HepG2 (cell line): ENCODE measurements around the gene PNPLA8. TPM values are rescaled to one million over a fixed set of nuclear protein-coding genes. Genes with fewer than 3 reads are reported as not detected.

ENCODE experiments used
- CAMTA2 ChIP-seq: sonication (generic); formaldehyde crosslinking; IDR thresholded peaks from 2 replicates; pipeline ENCODE4 v1.4.0; 2020; ENCODE audit warnings: mild to moderate bottlenecking, missing genetic modification reagents, borderline replicate concordance
- SRSF1 ChIP-seq: fragments of 200-400 bp; formaldehyde crosslinking; optimal IDR thresholded peaks from 2 replicates; pipeline ENCODE3; 2017; ENCODE audit warnings: mild to moderate bottlenecking, low read depth, low read length, moderate library complexity
- TRAFD1 ChIP-seq: sonication (generic); formaldehyde crosslinking; IDR thresholded peaks from 2 replicates; pipeline ENCODE4 v1.5.1; 2020; ENCODE audit warnings: missing genetic modification reagents, mild to moderate bottlenecking, borderline replicate concordance
- ZBTB7B ChIP-seq: sonication (generic); formaldehyde crosslinking; IDR thresholded peaks from 2 replicates; pipeline ENCODE4 v1.4.0; 2020; ENCODE audit warnings: missing genetic modification reagents
- ZFP36 ChIP-seq: fragments of 150-350 bp; IDR thresholded peaks from 2 replicates; pipeline ENCODE4 v1.6.1; 2018; ENCODE audit warnings: borderline replicate concordance, low read length, low read depth; ENCODE audit not compliant: partially characterized antibody
- ZFP91 ChIP-seq: sonication (generic); formaldehyde crosslinking; IDR thresholded peaks from 2 replicates; pipeline ENCODE4 v1.9.0; 2022; ENCODE audit warnings: missing genetic modification reagents, mild to moderate bottlenecking, borderline replicate concordance
- ZNF10 ChIP-seq: sonication (generic); formaldehyde crosslinking; IDR thresholded peaks from 2 replicates; pipeline ENCODE4 v1.4.0; 2020; ENCODE audit warnings: mild to moderate bottlenecking, low read depth, missing genetic modification reagents, borderline replicate concordance
- ZNF17 ChIP-seq: sonication (generic); formaldehyde crosslinking; IDR thresholded peaks from 2 replicates; pipeline ENCODE4 v1.5.0; 2020; ENCODE audit warnings: mild to moderate bottlenecking, missing genetic modification reagents
- ZNF512 ChIP-seq: sonication (generic); formaldehyde crosslinking; IDR thresholded peaks from 2 replicates; pipeline ENCODE4 v1.4.0; 2020; ENCODE audit warnings: mild to moderate bottlenecking, missing genetic modification reagents
- polyA plus RNA-seq, 8 experiments: library from polyadenylated mRNA; depleted of rRNA in 3 of 8; stranded (reverse) in 7 of 8; unstranded in 1 of 8; fragments of >200 nt; fragmentation: Illumina TruSeq in 4 of 8; extraction: Trizol in 4 of 8; gene quantifications; 2 replicates each; pipeline versions ENCODE4 v1.2.1 to v1.2.3, GENCODE V29; 2011 to 2016; ENCODE audit warnings: low read depth in 4 of 8, missing spikeins in 1 of 8, mixed read lengths in 1 of 8; ENCODE audit not compliant: insufficient read depth in 1 of 8
- total RNA-seq, 5 experiments: library from RNA; depleted of rRNA; stranded (reverse); fragments of >200 nt; fragmentation: Illumina TruSeq; extraction: Trizol; gene quantifications; 2 replicates each; pipeline ENCODE4 v1.2.3, GENCODE V29; 2016; ENCODE audit warnings: low read depth in 1 of 5
- TF ChIP-seq, protein P1 (sequence below): sonication (generic); formaldehyde crosslinking; IDR thresholded peaks from 2 replicates; pipeline ENCODE4 v1.5.0; 2020; ENCODE audit warnings: mild to moderate bottlenecking, missing genetic modification reagents
- TF ChIP-seq, protein P2 (sequence below): sonication (generic); formaldehyde crosslinking; IDR thresholded peaks from 2 replicates; pipeline ENCODE4 v1.4.0; 2020; ENCODE audit warnings: low read depth, missing genetic modification reagents
- TF ChIP-seq, protein P3 (sequence below): sonication (generic); formaldehyde crosslinking; IDR thresholded peaks from 2 replicates; pipeline ENCODE4 v1.8.0; 2022; ENCODE audit warnings: mild to moderate bottlenecking, missing genetic modification reagents; ENCODE audit not compliant: insufficient replicate concordance

The PNPLA8 gene
- total and polyA plus RNA-seq, 2 of the 13 experiments (the other 11 are each of a cell fraction or from before 2014, with no cell fraction given) = 6.3 to 11.4 TPM

DNA sequence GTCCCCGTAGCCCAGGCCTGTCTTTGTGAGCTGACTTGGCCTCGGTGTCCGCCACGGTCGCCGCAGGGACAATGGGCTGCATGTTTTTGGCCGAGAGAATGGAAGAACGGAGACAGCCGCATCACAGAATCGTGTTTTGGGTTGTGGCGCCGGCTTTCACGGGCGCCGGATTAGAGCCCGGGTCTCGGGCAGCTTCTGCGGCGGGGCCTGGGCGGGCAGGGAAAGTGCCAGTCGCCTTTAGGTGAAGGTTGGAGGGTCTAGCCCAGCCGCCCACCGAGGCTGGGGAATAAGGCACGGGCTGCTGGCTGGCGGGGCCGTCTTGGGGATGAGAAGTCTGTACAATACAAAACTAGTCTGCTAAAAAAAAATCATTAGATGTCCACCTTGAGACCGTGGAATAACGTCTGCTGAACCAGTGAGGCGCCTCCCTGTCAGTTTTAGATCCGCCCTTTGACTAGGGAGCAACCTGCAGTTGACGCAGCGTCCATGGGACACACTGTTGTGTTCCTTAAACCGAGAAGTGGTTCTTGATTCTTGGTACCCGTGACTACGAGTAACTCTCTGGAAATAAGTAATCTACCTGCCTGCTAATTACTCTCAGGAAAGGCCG lies 44.3 kb upstream of the PNPLA8 start (continued):
- TF ChIP-seq, protein P1, sequence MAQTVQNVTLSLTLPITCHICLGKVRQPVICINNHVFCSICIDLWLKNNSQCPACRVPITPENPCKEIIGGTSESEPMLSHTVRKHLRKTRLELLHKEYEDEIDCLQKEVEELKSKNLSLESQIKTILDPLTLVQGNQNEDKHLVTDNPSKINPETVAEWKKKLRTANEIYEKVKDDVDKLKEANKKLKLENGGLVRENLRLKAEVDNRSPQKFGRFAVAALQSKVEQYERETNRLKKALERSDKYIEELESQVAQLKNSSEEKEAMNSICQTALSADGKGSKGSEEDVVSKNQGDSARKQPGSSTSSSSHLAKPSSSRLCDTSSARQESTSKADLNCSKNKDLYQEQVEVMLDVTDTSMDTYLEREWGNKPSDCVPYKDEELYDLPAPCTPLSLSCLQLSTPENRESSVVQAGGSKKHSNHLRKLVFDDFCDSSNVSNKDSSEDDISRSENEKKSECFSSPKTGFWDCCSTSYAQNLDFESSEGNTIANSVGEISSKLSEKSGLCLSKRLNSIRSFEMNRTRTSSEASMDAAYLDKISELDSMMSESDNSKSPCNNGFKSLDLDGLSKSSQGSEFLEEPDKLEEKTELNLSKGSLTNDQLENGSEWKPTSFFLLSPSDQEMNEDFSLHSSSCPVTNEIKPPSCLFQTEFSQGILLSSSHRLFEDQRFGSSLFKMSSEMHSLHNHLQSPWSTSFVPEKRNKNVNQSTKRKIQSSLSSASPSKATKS (CRISPR knock-in tag) = 0 out of 2 replicates have a peak, but pooled peaks have one; percentile 63
- TF ChIP-seq TRAFD1 (CRISPR knock-in tag) = no peak
- peak; percentile 56 for TF ChIP-seq SRSF1
- 0 out of 2 replicates have a peak, but pooled peaks have one; percentile 36 for TF ChIP-seq ZFP91 (CRISPR knock-in tag)
- TF ChIP-seq ZBTB7B (CRISPR knock-in tag) = 0 out of 2 replicates have a peak, but pooled peaks have one; percentile 48
- TF ChIP-seq, protein P2, sequence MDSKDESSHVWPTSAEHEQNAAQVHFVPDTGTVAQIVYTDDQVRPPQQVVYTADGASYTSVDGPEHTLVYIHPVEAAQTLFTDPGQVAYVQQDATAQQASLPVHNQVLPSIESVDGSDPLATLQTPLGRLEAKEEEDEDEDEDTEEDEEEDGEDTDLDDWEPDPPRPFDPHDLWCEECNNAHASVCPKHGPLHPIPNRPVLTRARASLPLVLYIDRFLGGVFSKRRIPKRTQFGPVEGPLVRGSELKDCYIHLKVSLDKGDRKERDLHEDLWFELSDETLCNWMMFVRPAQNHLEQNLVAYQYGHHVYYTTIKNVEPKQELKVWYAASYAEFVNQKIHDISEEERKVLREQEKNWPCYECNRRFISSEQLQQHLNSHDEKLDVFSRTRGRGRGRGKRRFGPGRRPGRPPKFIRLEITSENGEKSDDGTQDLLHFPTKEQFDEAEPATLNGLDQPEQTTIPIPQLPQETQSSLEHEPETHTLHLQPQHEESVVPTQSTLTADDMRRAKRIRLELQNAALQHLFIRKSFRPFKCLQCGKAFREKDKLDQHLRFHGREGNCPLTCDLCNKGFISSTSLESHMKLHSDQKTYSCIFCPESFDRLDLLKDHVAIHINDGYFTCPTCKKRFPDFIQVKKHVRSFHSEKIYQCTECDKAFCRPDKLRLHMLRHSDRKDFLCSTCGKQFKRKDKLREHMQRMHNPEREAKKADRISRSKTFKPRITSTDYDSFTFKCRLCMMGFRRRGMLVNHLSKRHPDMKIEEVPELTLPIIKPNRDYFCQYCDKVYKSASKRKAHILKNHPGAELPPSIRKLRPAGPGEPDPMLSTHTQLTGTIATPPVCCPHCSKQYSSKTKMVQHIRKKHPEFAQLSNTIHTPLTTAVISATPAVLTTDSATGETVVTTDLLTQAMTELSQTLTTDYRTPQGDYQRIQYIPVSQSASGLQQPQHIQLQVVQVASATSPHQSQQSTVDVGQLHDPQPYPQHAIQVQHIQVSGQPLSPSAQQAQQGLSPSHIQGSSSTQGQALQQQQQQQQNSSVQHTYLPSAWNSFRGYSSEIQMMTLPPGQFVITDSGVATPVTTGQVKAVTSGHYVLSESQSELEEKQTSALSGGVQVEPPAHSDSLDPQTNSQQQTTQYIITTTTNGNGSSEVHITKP (CRISPR knock-in tag) = no peak
- 0 out of 2 replicates have a peak, but pooled peaks have one; percentile 35 for TF ChIP-seq ZNF17 (CRISPR knock-in tag)
- TF ChIP-seq ZNF10 (CRISPR knock-in tag) = no peak
- 0 out of 2 replicates have a peak, but pooled peaks have one; percentile 14 for TF ChIP-seq ZNF512 (CRISPR knock-in tag)
- TF ChIP-seq ZFP36 = no peak
- TF ChIP-seq, protein P3, sequence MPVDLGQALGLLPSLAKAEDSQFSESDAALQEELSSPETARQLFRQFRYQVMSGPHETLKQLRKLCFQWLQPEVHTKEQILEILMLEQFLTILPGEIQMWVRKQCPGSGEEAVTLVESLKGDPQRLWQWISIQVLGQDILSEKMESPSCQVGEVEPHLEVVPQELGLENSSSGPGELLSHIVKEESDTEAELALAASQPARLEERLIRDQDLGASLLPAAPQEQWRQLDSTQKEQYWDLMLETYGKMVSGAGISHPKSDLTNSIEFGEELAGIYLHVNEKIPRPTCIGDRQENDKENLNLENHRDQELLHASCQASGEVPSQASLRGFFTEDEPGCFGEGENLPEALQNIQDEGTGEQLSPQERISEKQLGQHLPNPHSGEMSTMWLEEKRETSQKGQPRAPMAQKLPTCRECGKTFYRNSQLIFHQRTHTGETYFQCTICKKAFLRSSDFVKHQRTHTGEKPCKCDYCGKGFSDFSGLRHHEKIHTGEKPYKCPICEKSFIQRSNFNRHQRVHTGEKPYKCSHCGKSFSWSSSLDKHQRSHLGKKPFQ = no peak
- no peak; the same call in 1 of the 2 replicates for TF ChIP-seq CAMTA2
